HepG2 (cell line): Measurements from ENCODE around the gene FARSB. TPM values are rescaled to one million over a fixed set of nuclear protein-coding genes. Genes with fewer than 3 reads are reported as not detected.

Source experiments
- CBX5 ChIP-seq: sonication (generic); formaldehyde crosslinking; IDR thresholded peaks from 2 replicates; pipeline ENCODE4 v1.4.0; 2020; ENCODE audit warnings: missing genetic modification reagents, borderline replicate concordance
- DR1 ChIP-seq: sonication (generic); formaldehyde crosslinking; IDR thresholded peaks from 2 replicates; pipeline ENCODE4 v1.8.0; 2021; ENCODE audit warnings: mild to moderate bottlenecking, missing genetic modification reagents, inconsistent platforms
- GLI4 ChIP-seq: sonication (generic); formaldehyde crosslinking; IDR thresholded peaks from 2 replicates; pipeline ENCODE4 v1.5.1; 2020; ENCODE audit warnings: missing genetic modification reagents, mild to moderate bottlenecking, moderate library complexity, borderline replicate concordance
- IRX3 ChIP-seq: sonication (generic); formaldehyde crosslinking; IDR thresholded peaks from 2 replicates; pipeline ENCODE4 v1.8.1; 2023; ENCODE audit warnings: mild to moderate bottlenecking, low read depth, missing genetic modification reagents, borderline replicate concordance
- NFE2L1 ChIP-seq: sonication (generic); formaldehyde crosslinking; IDR thresholded peaks from 2 replicates; pipeline ENCODE4 v1.4.0; 2020; ENCODE audit warnings: missing genetic modification reagents, mild to moderate bottlenecking, borderline replicate concordance
- NFIC ChIP-seq: IDR thresholded peaks from 2 replicates; pipeline ENCODE4 v1.6.1; 2012; ENCODE audit warnings: mild to moderate bottlenecking, low read length, inconsistent platforms
- NFKB2 ChIP-seq: sonication (generic); formaldehyde crosslinking; IDR thresholded peaks from 2 replicates; pipeline ENCODE4 v1.4.0; 2020; ENCODE audit warnings: missing genetic modification reagents, borderline replicate concordance
- NFKBIZ ChIP-seq: IDR thresholded peaks from 2 replicates; pipeline ENCODE4 v1.6.1; 2018; ENCODE audit warnings: missing genetic modification reagents, missing compliant biosample characterization
- PAX8 ChIP-seq: sonication (generic); formaldehyde crosslinking; IDR thresholded peaks from 2 replicates; pipeline ENCODE4 v1.8.0; 2022; ENCODE audit warnings: mild to moderate bottlenecking, missing genetic modification reagents, borderline replicate concordance
- ZFP36L1 ChIP-seq: sonication (generic); formaldehyde crosslinking; IDR thresholded peaks from 2 replicates; pipeline ENCODE4 v1.8.0; 2022; ENCODE audit warnings: mild to moderate bottlenecking, missing genetic modification reagents, moderate library complexity
- ZMYM2 ChIP-seq: sonication (generic); formaldehyde crosslinking; IDR thresholded peaks from 2 replicates; pipeline ENCODE4 v1.8.0; 2022; ENCODE audit warnings: mild to moderate bottlenecking, missing genetic modification reagents
- ZNF230 ChIP-seq: sonication (generic); formaldehyde crosslinking; IDR thresholded peaks from 2 replicates; pipeline ENCODE4 v1.4.0; 2020; ENCODE audit warnings: mild to moderate bottlenecking, missing genetic modification reagents
- ZNF343 ChIP-seq: sonication (generic); formaldehyde crosslinking; IDR thresholded peaks from 2 replicates; pipeline ENCODE4 v1.4.0; 2020; ENCODE audit warnings: mild to moderate bottlenecking, missing genetic modification reagents
- ZNF367 ChIP-seq: sonication (generic); formaldehyde crosslinking; IDR thresholded peaks from 2 replicates; pipeline ENCODE4 v1.4.0; 2020; ENCODE audit warnings: missing genetic modification reagents, borderline replicate concordance
- ZNF572 ChIP-seq: sonication (generic); formaldehyde crosslinking; IDR thresholded peaks from 2 replicates; pipeline ENCODE4 v1.5.1; 2020; ENCODE audit warnings: mild to moderate bottlenecking, missing genetic modification reagents
- ZNF616 ChIP-seq: sonication (generic); formaldehyde crosslinking; IDR thresholded peaks from 2 replicates; pipeline ENCODE4 v1.5.0; 2020; ENCODE audit warnings: low read depth, mild to moderate bottlenecking, missing genetic modification reagents
- ZNF703 ChIP-seq: sonication (generic); formaldehyde crosslinking; IDR thresholded peaks from 2 replicates; pipeline ENCODE4 v1.5.1; 2020; ENCODE audit warnings: missing genetic modification reagents, mild to moderate bottlenecking, moderate library complexity, borderline replicate concordance
- ZNF839 ChIP-seq: sonication (generic); formaldehyde crosslinking; IDR thresholded peaks from 2 replicates; pipeline ENCODE4 v1.4.0; 2020; ENCODE audit warnings: missing genetic modification reagents, mild to moderate bottlenecking, borderline replicate concordance
- ZNF850 ChIP-seq: sonication (generic); formaldehyde crosslinking; conservative IDR thresholded peaks from 2 replicates; pipeline ENCODE4 v1.9.0; 2021; ENCODE audit warnings: mild to moderate bottlenecking, missing genetic modification reagents
- ZSCAN20 ChIP-seq: sonication (generic); formaldehyde crosslinking; IDR thresholded peaks from 2 replicates; pipeline ENCODE4 v1.4.0; 2020; ENCODE audit warnings: missing genetic modification reagents, mild to moderate bottlenecking, borderline replicate concordance
- ZZZ3 ChIP-seq: sonication (generic); formaldehyde crosslinking; IDR thresholded peaks from 2 replicates; pipeline ENCODE4 v1.4.0; 2020; ENCODE audit warnings: missing genetic modification reagents, mild to moderate bottlenecking, borderline replicate concordance
- polyA plus RNA-seq, 8 experiments: library from polyadenylated mRNA; depleted of rRNA in 3 of 8; stranded (reverse) in 7 of 8; unstranded in 1 of 8; fragments of >200 nt; fragmentation: Illumina TruSeq in 4 of 8; extraction: Trizol in 4 of 8; gene quantifications; 2 replicates each; pipeline versions ENCODE4 v1.2.1 to v1.2.3, GENCODE V29; 2011 to 2016; ENCODE audit warnings: low read depth in 4 of 8, missing spikeins in 1 of 8, mixed read lengths in 1 of 8; ENCODE audit not compliant: insufficient read depth in 1 of 8
- total RNA-seq, 5 experiments: library from RNA; depleted of rRNA; stranded (reverse); fragments of >200 nt; fragmentation: Illumina TruSeq; extraction: Trizol; gene quantifications; 2 replicates each; pipeline ENCODE4 v1.2.3, GENCODE V29; 2016; ENCODE audit warnings: low read depth in 1 of 5
- TF ChIP-seq, protein P1 (sequence below): sonication (generic); formaldehyde crosslinking; conservative IDR thresholded peaks from 2 replicates; pipeline ENCODE4 v1.8.0; 2022; ENCODE audit warnings: low read depth, missing genetic modification reagents
- TF ChIP-seq, protein P2 (sequence below): IDR thresholded peaks from 2 replicates; pipeline ENCODE4 v1.6.1; 2016
- TF ChIP-seq, protein P3 (sequence below): sonication (generic); formaldehyde crosslinking; IDR thresholded peaks from 2 replicates; pipeline ENCODE4 v1.4.0; 2020; ENCODE audit warnings: low read depth, missing genetic modification reagents

FARSB gene
- total and polyA plus RNA-seq, 2 of the 13 experiments (the other 11 are each of a cell fraction or from before 2014, with no cell fraction given), result 23.3 to 45.9 TPM

- TF ChIP-seq ZNF343 (CRISPR knock-in tag) (no peak), ZFP36L1 (no peak), PAX8 (CRISPR knock-in tag) (no peak), ZMYM2 (no peak; the same call in 1 of the 2 replicates), ZZZ3 (no peak), ZNF572 (CRISPR knock-in tag) (no peak), ZNF850 (CRISPR knock-in tag) (no peak), CBX5 (CRISPR knock-in tag) (no peak), ZNF839 (CRISPR knock-in tag) (no peak), NFKB2 (CRISPR knock-in tag) (no peak), ZNF367 (CRISPR knock-in tag) (no peak), ZNF703 (no peak), GLI4 (no peak; the same call in 1 of the 2 replicates), NFIC (peak; percentile 52; the same call in 1 of the 2 replicates), ZSCAN20 (CRISPR knock-in tag) (no peak), NFE2L1 (no peak), DR1 (no peak), ZNF230 (CRISPR knock-in tag) (no peak), ZNF616 (CRISPR knock-in tag) (no peak), IRX3 (no peak), NFKBIZ (no peak)
- TF ChIP-seq, protein P1, sequence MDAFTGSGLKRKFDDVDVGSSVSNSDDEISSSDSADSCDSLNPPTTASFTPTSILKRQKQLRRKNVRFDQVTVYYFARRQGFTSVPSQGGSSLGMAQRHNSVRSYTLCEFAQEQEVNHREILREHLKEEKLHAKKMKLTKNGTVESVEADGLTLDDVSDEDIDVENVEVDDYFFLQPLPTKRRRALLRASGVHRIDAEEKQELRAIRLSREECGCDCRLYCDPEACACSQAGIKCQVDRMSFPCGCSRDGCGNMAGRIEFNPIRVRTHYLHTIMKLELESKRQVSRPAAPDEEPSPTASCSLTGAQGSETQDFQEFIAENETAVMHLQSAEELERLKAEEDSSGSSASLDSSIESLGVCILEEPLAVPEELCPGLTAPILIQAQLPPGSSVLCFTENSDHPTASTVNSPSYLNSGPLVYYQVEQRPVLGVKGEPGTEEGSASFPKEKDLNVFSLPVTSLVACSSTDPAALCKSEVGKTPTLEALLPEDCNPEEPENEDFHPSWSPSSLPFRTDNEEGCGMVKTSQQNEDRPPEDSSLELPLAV (CRISPR knock-in tag), result no peak
- TF ChIP-seq, protein P2, sequence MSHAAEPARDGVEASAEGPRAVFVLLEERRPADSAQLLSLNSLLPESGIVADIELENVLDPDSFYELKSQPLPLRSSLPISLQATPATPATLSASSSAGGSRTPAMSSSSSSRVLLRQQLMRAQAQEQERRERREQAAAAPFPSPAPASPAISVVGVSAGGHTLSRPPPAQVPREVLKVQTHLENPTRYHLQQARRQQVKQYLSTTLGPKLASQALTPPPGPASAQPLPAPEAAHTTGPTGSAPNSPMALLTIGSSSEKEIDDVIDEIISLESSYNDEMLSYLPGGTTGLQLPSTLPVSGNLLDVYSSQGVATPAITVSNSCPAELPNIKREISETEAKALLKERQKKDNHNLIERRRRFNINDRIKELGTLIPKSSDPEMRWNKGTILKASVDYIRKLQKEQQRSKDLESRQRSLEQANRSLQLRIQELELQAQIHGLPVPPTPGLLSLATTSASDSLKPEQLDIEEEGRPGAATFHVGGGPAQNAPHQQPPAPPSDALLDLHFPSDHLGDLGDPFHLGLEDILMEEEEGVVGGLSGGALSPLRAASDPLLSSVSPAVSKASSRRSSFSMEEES, result peak; percentile 89
- TF ChIP-seq, protein P3, sequence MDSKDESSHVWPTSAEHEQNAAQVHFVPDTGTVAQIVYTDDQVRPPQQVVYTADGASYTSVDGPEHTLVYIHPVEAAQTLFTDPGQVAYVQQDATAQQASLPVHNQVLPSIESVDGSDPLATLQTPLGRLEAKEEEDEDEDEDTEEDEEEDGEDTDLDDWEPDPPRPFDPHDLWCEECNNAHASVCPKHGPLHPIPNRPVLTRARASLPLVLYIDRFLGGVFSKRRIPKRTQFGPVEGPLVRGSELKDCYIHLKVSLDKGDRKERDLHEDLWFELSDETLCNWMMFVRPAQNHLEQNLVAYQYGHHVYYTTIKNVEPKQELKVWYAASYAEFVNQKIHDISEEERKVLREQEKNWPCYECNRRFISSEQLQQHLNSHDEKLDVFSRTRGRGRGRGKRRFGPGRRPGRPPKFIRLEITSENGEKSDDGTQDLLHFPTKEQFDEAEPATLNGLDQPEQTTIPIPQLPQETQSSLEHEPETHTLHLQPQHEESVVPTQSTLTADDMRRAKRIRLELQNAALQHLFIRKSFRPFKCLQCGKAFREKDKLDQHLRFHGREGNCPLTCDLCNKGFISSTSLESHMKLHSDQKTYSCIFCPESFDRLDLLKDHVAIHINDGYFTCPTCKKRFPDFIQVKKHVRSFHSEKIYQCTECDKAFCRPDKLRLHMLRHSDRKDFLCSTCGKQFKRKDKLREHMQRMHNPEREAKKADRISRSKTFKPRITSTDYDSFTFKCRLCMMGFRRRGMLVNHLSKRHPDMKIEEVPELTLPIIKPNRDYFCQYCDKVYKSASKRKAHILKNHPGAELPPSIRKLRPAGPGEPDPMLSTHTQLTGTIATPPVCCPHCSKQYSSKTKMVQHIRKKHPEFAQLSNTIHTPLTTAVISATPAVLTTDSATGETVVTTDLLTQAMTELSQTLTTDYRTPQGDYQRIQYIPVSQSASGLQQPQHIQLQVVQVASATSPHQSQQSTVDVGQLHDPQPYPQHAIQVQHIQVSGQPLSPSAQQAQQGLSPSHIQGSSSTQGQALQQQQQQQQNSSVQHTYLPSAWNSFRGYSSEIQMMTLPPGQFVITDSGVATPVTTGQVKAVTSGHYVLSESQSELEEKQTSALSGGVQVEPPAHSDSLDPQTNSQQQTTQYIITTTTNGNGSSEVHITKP (CRISPR knock-in tag), result no peak
Observed at GRCh38 chr2:222670191-222671038, 14.5 kb upstream of the FARSB start (continued).
